Measurements from ENCODE around the gene PSG11.
"Not testable (repeated sequence)": the region's sequence is repeated elsewhere in the genome, so short reads cannot be mapped to it uniquely, and the experiment has no call there.

The PSG11 gene

GRCh38 chr19:43026369-43026768, at the start of gene PSG11:
TSS of gene PSG11 (minus strand) at chr19:43026469. CDS start at chr19:43026372, 97 bp downstream.
- ATAC-seq: not testable (repeated sequence)

- not testable (repeated sequence) for ATAC-seq
Observed at GRCh38 chr19:43062418-43062817, 36.1 kb upstream of the PSG11 start.

- not testable (repeated sequence) for ATAC-seq
Observed at GRCh38 chr19:43061326-43061725, 35.1 kb upstream of the PSG11 start.

GRCh38 chr19:43060254-43060653, 34.0 kb upstream of the PSG11 start:
- ATAC-seq: not testable (repeated sequence)

GRCh38 chr19:43059482-43059881, 33.2 kb upstream of the PSG11 start:
- not testable (repeated sequence) for ATAC-seq

- ATAC-seq: not testable (repeated sequence)
Observed at GRCh38 chr19:43058440-43058839, 32.2 kb upstream of the PSG11 start.

- ATAC-seq: not testable (repeated sequence)
Observed at GRCh38 chr19:43047966-43048365, 21.7 kb upstream of the PSG11 start.

GRCh38 chr19:43046578-43046977, 20.3 kb upstream of the PSG11 start:
- ATAC-seq: not testable (repeated sequence)

- ATAC-seq: not testable (repeated sequence)
Observed at GRCh38 chr19:43043492-43044180, 17.4 kb upstream of the PSG11 start.

GRCh38 chr19:43031645-43032044, 5.4 kb upstream of the PSG11 start:
- not testable (repeated sequence) for ATAC-seq

GRCh38 chr19:43028866-43029265, 2.6 kb upstream of the PSG11 start:
- ATAC-seq: no peak
- TF ChIP-seq PPARA (CRISPR knock-in tag; IDR thresholded peaks at IDR 0.05; ENCODE audit: borderline replicate concordance): no peak
- TF ChIP-seq OSR1 (CRISPR knock-in tag; IDR thresholded peaks at IDR 0.05): no peak
- no peak for TF ChIP-seq ZNF565 (CRISPR knock-in tag; conservative IDR thresholded peaks at IDR 0.05; ENCODE audit: low read depth)
- TF ChIP-seq CREB5 (CRISPR knock-in tag; IDR thresholded peaks at IDR 0.05; ENCODE audit: low read depth): no peak
- no peak for TF ChIP-seq ZNF8 (CRISPR knock-in tag; IDR thresholded peaks at IDR 0.05)
- no peak for TF ChIP-seq ZFP3 (CRISPR knock-in tag; IDR thresholded peaks at IDR 0.05)
- no peak for TF ChIP-seq POU6F1 (CRISPR knock-in tag; IDR thresholded peaks at IDR 0.05; ENCODE audit: borderline replicate concordance, low read depth)
- TF ChIP-seq ZNF70 (CRISPR knock-in tag; IDR thresholded peaks at IDR 0.05): no peak
- TF ChIP-seq GLIS3 (CRISPR knock-in tag; IDR thresholded peaks at IDR 0.05): no peak
- no peak for TF ChIP-seq ZFP30 (CRISPR knock-in tag; IDR thresholded peaks at IDR 0.05)
- no peak for TF ChIP-seq TCF4 (CRISPR knock-in tag; IDR thresholded peaks at IDR 0.05; ENCODE audit: borderline replicate concordance)
- TF ChIP-seq ISL1 (CRISPR knock-in tag; IDR thresholded peaks at IDR 0.05): no peak

- not testable (repeated sequence) for ATAC-seq
Observed at GRCh38 chr19:43027985-43028384, 1.7 kb upstream of the PSG11 start.

GRCh38 chr19:43027061-43027460, 792 bp upstream of the PSG11 start:
- ATAC-seq: not testable (repeated sequence)
